ENCODE results near the gene TRMT2A. TPM values are rescaled to one million over a fixed set of nuclear protein-coding genes. Genes with fewer than 3 reads are reported as not detected.

The TRMT2A gene
- total RNA-seq, 1 experiment from 2014 or later = 68.1 TPM

DNA sequence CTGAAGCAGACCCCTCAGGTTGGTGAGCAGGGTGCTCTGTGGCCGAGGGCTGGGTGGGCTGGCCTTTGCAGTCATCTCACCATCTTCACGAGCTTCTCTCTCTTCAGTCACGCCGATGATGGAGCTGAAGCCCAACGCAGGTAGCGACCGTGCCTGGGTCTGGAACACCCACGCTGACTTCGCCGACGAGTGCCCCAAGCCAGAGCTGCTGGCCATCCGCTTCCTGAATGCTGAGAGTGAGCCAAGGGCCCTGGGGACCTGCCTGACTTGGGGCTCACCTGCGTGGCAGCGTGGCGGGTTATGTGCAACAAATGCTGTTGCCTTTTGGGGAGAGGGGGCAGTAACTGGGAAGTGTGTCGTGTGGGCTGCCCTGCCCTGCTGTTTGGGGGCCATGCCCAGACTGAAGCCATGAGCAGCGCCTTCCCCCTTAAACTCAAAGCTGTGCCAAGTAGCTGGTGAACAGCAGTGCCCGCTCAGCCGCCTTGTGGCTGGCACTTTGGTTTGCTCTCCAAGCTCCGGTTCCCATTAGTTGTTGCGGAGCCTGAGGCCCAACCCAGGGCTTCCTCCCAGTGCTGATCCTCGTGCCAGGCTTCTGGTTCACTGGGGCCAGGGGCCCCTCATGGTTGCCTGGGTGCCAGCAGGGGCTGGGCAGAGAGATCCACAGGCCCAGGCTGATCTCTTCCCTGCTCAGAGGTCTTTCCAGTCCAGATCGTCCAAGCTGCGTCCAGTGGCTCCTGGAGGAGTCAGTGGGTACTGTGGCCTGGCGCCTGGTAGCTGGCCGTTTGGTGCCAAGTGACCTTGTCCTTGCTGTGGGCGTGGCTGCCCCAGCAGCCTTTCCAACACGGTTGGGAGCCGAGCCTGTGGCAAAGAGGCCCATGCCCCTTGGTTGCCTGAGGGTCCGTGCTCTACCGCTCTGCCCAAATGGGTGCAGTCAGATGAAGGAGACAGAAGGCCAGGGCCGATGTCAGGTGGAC lies 8.5 kb upstream of the TRMT2A start:
- H3K4me3 ChIP-seq (ENCODE audit: low read depth, low read length, poor library complexity, severe bottlenecking) = no peak overlapping the region
- ChIA-PET POLR2A (ENCODE audit: low non-redundant PET) (no interaction called here), CTCF (no interaction called here)
- peaks cover 71% of the 10 kb centered on the region for H3K36me3 ChIP-seq (ENCODE audit: insufficient read depth, low read length, poor library complexity, severe bottlenecking)
- intact Hi-C loops (cut with micrococcal nuclease; ENCODE audit: unreplicated experiment) = loop anchor here (5.0 kb wide), 1 partner anchor 153 kb away; no protein-coding TSS in a partner anchor
- no peak for DNase-seq (ENCODE audit: low spot score)
- peaks cover 1% of the 10 kb centered on the region for H3K4me1 ChIP-seq (ENCODE audit: insufficient read depth, low read length, poor library complexity, severe bottlenecking)
- TF ChIP-seq EZH2 (IDR thresholded peaks at IDR 0.05; ENCODE audit: borderline replicate concordance, low read depth, low read length, poor library complexity, severe bottlenecking) = no peak
- TF ChIP-seq, protein P1, sequence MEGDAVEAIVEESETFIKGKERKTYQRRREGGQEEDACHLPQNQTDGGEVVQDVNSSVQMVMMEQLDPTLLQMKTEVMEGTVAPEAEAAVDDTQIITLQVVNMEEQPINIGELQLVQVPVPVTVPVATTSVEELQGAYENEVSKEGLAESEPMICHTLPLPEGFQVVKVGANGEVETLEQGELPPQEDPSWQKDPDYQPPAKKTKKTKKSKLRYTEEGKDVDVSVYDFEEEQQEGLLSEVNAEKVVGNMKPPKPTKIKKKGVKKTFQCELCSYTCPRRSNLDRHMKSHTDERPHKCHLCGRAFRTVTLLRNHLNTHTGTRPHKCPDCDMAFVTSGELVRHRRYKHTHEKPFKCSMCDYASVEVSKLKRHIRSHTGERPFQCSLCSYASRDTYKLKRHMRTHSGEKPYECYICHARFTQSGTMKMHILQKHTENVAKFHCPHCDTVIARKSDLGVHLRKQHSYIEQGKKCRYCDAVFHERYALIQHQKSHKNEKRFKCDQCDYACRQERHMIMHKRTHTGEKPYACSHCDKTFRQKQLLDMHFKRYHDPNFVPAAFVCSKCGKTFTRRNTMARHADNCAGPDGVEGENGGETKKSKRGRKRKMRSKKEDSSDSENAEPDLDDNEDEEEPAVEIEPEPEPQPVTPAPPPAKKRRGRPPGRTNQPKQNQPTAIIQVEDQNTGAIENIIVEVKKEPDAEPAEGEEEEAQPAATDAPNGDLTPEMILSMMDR (conservative IDR thresholded peaks at IDR 0.05; ENCODE audit: low read depth, low read length) = no peak
- no peaks in the 10 kb centered on the region for H3K27me3 ChIP-seq (replicated peaks; ENCODE audit: insufficient read depth, low read depth, low read length, poor library complexity)
- no TSS peak for BruUV-seq (replicated peaks)
- no peak overlapping the region for H3K27ac ChIP-seq (ENCODE audit: low read depth, low read length, poor library complexity, severe bottlenecking)
- no peaks in the 10 kb centered on the region for H3K9me3 ChIP-seq (ENCODE audit: low read depth, low read length, poor library complexity, severe bottlenecking)

DNA sequence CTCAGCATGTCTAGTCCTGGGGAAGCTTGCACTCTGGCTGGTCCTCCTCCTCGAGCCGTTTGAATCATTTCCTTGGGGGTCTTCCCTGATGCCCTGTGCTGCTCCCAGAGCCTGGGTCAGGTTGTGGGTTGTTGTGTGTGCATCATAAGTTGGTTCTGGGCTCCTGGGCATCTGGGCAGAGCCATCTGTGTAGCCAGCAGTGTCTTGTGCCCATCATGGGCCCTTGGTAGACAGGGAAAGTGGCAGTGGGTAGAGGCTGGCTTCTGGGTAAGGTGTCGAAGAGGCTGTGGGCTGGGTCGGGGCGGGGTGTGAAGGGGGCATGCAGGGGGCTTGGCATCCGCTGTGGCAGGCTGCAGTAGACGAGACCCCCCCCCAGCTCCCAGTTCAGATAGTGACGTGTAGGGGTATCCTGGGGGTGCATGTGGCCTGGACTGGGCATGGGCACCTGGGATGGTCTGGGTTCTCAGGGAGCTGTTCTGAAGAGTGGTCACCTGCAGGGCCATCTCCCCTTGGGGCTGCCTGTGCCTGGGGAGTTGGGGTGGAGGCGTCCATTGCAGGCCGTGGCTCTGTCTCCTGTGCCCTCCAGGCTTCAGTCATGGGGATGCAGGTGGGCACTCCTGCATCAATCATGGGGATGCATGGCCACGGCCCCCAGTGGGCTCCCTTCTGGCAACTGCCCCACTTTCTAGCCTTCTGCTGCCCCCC lies 7.2 kb upstream of the TRMT2A start:
- BruUV-seq (replicated peaks) = no TSS peak
- no peak for DNase-seq (ENCODE audit: low spot score)
- peaks cover 1% of the 10 kb centered on the region for H3K4me1 ChIP-seq (ENCODE audit: insufficient read depth, low read length, poor library complexity, severe bottlenecking)
- POLR2A ChIA-PET (ENCODE audit: low non-redundant PET) = no interaction called here
- H3K36me3 ChIP-seq (ENCODE audit: insufficient read depth, low read length, poor library complexity, severe bottlenecking) = peaks cover 84% of the 10 kb centered on the region
- no peaks in the 10 kb centered on the region for H3K9me3 ChIP-seq (ENCODE audit: low read depth, low read length, poor library complexity, severe bottlenecking)
- TF ChIP-seq, protein P1 (conservative IDR thresholded peaks at IDR 0.05; ENCODE audit: low read depth, low read length) = no peak
- no peak for TF ChIP-seq EZH2 (IDR thresholded peaks at IDR 0.05; ENCODE audit: borderline replicate concordance, low read depth, low read length, poor library complexity, severe bottlenecking)
- no peaks in the 10 kb centered on the region for H3K27me3 ChIP-seq (replicated peaks; ENCODE audit: insufficient read depth, low read depth, low read length, poor library complexity)
- no peak overlapping the region for H3K27ac ChIP-seq (ENCODE audit: low read depth, low read length, poor library complexity, severe bottlenecking)
- CTCF ChIA-PET = no interaction called here
- H3K4me3 ChIP-seq (ENCODE audit: low read depth, low read length, poor library complexity, severe bottlenecking) = no peak overlapping the region
- intact Hi-C loops (cut with micrococcal nuclease; ENCODE audit: unreplicated experiment) = no loop called here

DNA sequence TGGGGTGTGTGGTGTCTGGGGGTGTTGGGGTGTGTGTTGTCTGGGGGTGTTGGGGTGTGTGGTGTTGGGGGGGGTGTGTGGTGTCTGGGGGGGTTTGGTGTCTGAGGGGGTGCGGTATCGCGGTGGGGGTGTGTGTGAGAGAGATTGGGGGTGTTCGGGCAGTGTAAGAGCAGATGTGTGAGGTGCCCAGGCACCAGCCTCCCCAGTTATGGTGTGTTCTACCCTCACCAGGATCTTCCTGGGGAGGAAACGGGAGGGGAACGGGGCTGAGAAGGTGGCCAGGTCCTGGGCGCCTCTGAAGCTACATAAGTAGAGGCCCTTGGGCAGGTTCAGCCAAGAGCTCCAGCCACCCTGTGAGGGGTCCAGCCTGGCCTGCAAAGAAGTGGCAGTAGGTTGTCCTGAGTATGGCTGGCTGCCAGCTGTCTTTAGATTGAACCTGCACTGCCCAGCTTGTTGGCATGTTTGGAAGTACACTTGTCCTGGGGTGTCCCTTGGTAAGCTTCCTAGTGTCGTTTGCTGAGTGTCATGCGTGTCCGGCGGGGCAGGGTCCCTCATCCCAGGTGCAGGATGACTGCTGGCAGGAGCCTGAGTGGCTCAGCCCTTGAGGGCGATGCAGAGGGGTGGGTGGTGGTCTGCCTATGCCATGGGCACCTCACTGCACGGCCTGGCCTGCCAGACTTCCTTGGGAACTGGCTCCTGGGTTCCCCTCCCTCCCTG lies 6.5 kb upstream of the TRMT2A start:
- Histone ChIP-seq H3K36me3 (ENCODE audit: insufficient read depth, low read length, poor library complexity, severe bottlenecking) (peaks cover 91% of the 10 kb centered on the region), H3K27ac (ENCODE audit: low read depth, low read length, poor library complexity, severe bottlenecking) (no peak overlapping the region), H3K27me3 (replicated peaks; ENCODE audit: insufficient read depth, low read depth, low read length, poor library complexity) (no peaks in the 10 kb centered on the region), H3K9me3 (ENCODE audit: low read depth, low read length, poor library complexity, severe bottlenecking) (no peaks in the 10 kb centered on the region), H3K4me1 (ENCODE audit: insufficient read depth, low read length, poor library complexity, severe bottlenecking) (peaks cover 8% of the 10 kb centered on the region), H3K4me3 (ENCODE audit: low read depth, low read length, poor library complexity, severe bottlenecking) (no peak overlapping the region)
- POLR2A ChIA-PET (ENCODE audit: low non-redundant PET) = no interaction called here
- CTCF ChIA-PET = no interaction called here
- no peak for DNase-seq (ENCODE audit: low spot score)
- intact Hi-C loops (cut with micrococcal nuclease; ENCODE audit: unreplicated experiment) = no loop called here
- BruUV-seq (replicated peaks) = no TSS peak
- TF ChIP-seq EZH2 (IDR thresholded peaks at IDR 0.05; ENCODE audit: borderline replicate concordance, low read depth, low read length, poor library complexity, severe bottlenecking) = no peak
